A549 (cell line): ENCODE data around the gene MYO1E.

ENCODE experiments used
- CHD2 ChIP-seq: fragments of 150-350 bp; IDR thresholded peaks from 2 replicates; pipeline ENCODE4 v1.6.1; 2014; ENCODE audit warnings: low read length; ENCODE audit not compliant: partially characterized antibody
- EP300 ChIP-seq, 2 experiments: fragments of >200 bp; sonication (Bioruptor Twin); formaldehyde crosslinking; IDR thresholded peaks; 2 replicates in 1 of 2; 3 replicates in 1 of 2; pipeline ENCODE4 v1.6.1; 2016 to 2017
- ESRRA ChIP-seq: fragments of 150-350 bp; IDR thresholded peaks from 2 replicates; pipeline ENCODE4 v1.6.1; 2014; ENCODE audit warnings: mild to moderate bottlenecking, low read length, borderline replicate concordance
- GATA3 ChIP-seq: IDR thresholded peaks from 2 replicates; pipeline ENCODE4 v1.6.1; 2012; ENCODE audit warnings: borderline replicate concordance
- MAZ ChIP-seq: fragments of 150-350 bp; IDR thresholded peaks from 2 replicates; pipeline ENCODE4 v1.6.1; 2014; ENCODE audit warnings: antibody characterized with exemption, low read depth, low read length, borderline replicate concordance
- POLR2A ChIP-seq: IDR thresholded peaks from 2 replicates; pipeline ENCODE4 v1.6.1; 2012; ENCODE audit warnings: mild to moderate bottlenecking, low read length
- TF ChIP-seq, protein P1 (sequence below): fragments of >200 bp; sonication (Bioruptor Twin); formaldehyde crosslinking; IDR thresholded peaks from 3 replicates; pipeline ENCODE4 v1.5.1; 2016
- TF ChIP-seq, protein P2 (sequence below): fragments of 200-600 bp; sonication (generic); IDR thresholded peaks from 2 replicates; pipeline ENCODE4 v1.6.1; 2016; ENCODE audit warnings: antibody characterized with exemption, mild to moderate bottlenecking, moderate library complexity

DNA sequence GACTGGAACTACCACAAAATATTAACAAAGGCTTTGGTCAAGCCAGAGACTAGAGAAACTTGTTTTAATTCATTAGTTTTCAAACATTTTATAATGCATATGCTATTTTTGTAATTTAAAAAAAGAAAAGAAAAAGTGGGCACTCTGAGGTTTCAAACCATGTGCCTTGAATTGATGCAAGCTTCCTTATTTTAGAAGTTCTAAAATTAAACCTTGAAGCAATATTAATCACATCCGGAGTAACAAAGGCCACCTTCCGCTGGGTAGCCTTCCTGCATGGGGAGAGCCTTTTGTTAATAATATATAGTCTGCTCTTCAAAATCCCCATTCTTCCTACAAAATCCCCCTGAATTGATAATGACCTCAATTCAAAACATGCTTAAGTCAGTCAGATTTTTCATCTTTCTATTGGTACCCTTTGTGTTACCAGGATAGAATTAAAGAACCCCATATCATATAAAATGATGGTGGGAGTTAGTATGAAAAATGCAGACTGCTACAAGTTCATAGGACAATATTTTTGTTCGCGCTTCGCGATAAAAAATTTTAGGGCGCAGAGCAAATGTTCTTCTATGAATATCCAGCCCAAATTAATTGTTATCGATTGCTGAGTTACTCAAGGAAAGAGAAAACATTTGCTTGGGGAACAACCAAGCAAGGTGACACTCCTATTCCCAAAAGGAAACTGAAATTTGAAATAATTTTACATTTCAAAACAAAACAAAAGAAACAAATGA is 135.4 kb downstream of the MYO1E start:
- no peak for TF ChIP-seq POLR2A
- no peak for TF ChIP-seq CHD2
- TF ChIP-seq, protein P1, sequence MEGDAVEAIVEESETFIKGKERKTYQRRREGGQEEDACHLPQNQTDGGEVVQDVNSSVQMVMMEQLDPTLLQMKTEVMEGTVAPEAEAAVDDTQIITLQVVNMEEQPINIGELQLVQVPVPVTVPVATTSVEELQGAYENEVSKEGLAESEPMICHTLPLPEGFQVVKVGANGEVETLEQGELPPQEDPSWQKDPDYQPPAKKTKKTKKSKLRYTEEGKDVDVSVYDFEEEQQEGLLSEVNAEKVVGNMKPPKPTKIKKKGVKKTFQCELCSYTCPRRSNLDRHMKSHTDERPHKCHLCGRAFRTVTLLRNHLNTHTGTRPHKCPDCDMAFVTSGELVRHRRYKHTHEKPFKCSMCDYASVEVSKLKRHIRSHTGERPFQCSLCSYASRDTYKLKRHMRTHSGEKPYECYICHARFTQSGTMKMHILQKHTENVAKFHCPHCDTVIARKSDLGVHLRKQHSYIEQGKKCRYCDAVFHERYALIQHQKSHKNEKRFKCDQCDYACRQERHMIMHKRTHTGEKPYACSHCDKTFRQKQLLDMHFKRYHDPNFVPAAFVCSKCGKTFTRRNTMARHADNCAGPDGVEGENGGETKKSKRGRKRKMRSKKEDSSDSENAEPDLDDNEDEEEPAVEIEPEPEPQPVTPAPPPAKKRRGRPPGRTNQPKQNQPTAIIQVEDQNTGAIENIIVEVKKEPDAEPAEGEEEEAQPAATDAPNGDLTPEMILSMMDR = no peak
- TF ChIP-seq EP300 (IDR thresholded peaks at IDR 0.05) = no peak
- TF ChIP-seq MAZ = no peak
- TF ChIP-seq, protein P2, sequence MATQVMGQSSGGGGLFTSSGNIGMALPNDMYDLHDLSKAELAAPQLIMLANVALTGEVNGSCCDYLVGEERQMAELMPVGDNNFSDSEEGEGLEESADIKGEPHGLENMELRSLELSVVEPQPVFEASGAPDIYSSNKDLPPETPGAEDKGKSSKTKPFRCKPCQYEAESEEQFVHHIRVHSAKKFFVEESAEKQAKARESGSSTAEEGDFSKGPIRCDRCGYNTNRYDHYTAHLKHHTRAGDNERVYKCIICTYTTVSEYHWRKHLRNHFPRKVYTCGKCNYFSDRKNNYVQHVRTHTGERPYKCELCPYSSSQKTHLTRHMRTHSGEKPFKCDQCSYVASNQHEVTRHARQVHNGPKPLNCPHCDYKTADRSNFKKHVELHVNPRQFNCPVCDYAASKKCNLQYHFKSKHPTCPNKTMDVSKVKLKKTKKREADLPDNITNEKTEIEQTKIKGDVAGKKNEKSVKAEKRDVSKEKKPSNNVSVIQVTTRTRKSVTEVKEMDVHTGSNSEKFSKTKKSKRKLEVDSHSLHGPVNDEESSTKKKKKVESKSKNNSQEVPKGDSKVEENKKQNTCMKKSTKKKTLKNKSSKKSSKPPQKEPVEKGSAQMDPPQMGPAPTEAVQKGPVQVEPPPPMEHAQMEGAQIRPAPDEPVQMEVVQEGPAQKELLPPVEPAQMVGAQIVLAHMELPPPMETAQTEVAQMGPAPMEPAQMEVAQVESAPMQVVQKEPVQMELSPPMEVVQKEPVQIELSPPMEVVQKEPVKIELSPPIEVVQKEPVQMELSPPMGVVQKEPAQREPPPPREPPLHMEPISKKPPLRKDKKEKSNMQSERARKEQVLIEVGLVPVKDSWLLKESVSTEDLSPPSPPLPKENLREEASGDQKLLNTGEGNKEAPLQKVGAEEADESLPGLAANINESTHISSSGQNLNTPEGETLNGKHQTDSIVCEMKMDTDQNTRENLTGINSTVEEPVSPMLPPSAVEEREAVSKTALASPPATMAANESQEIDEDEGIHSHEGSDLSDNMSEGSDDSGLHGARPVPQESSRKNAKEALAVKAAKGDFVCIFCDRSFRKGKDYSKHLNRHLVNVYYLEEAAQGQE = no peak
- no peak for TF ChIP-seq ESRRA
- no peak for TF ChIP-seq GATA3
